GM12878 (cell line): Measurements from ENCODE around the gene MATN3. TPM values are rescaled to one million over a fixed set of nuclear protein-coding genes. Genes with fewer than 3 reads are reported as not detected.

Experiments
- ATAC-seq: fragments of 200-7000 bp; cut with Tn5 transposase; 3 replicates; pipeline ENCODE4 v1.9.1; 2020; ENCODE audit warnings: mild to moderate bottlenecking, moderate library complexity
- Bru-seq: library from RNA; stranded (reverse); fragments of 400-500 nt; gene quantifications from one replicate; lab custom pipeline; 2021; lab: Mats Ljungman, UMichigan
- BruChase-seq, 2 experiments: library from RNA; stranded (reverse); fragments of 400-500 nt; gene quantifications; one replicate each; lab custom pipeline; 2021; lab: Mats Ljungman, UMichigan
- BruUV-seq: library from RNA; stranded (reverse); fragments of 400-500 nt; replicated peaks from 2 replicates; lab custom pipeline; 2021; lab: Mats Ljungman, UMichigan
- CTCF ChIA-PET: fragments of 300-600 bp; sonication (Branson Sonifier 250); formaldehyde crosslinking; extraction: SDS; loops from one replicate; lab custom pipeline; 2021; ENCODE audit warnings: inconsistent platforms; lab: Yijun Ruan, JAX
- POLR2A ChIA-PET: fragments of 350-600 bp; formaldehyde crosslinking; extraction: SDS; loops from one replicate; lab custom pipeline; 2021; ENCODE audit warnings: inconsistent platforms; lab: Charles Lee
- RAD21 ChIA-PET: fragments of 300-600 bp; sonication (Branson Sonifier 250); formaldehyde crosslinking; loops from one replicate; lab custom pipeline; 2023; ENCODE audit warnings: antibody characterized with exemption; ENCODE audit not compliant: unreplicated experiment; lab: Charles Lee
- SMC1A ChIA-PET: fragments of 300-600 bp; sonication (Branson Sonifier 250); formaldehyde crosslinking; loops from one replicate; lab custom pipeline; 2023; ENCODE audit not compliant: unreplicated experiment, uncharacterized antibody; lab: Charles Lee
- DNase-seq: peaks from one replicate; pipeline ENCODE4 v3.0.0-alpha.2; 2011; ENCODE audit warnings: low read depth, low spot score
- FAIRE-seq: peaks from 3 replicates; lab custom pipeline; 2011; peaks lifted over from hg19 to GRCh38; lab: Jason Lieb, UNC
- H2AFZ ChIP-seq: 2 replicates; pipeline ENCODE4 v1.6.0; 2011; ENCODE audit warnings: low read depth, low read length, control low read depth; ENCODE audit not compliant: control insufficient read depth
- H3K27ac ChIP-seq: 2 replicates; pipeline ENCODE4 v1.5.1; 2011; ENCODE audit warnings: control low read depth; ENCODE audit not compliant: control insufficient read depth, insufficient read depth
- H3K27me3 ChIP-seq, 2 experiments: replicated peaks in 1 of 2; 2 replicates each; pipeline versions ENCODE4 v1.6.0 to v1.6.1; 2011; ENCODE audit warnings: low read length in 1 of 2; ENCODE audit not compliant: control insufficient read depth in 2 of 2, insufficient read depth in 2 of 2
- H3K36me3 ChIP-seq, 2 experiments: 2 replicates each; pipeline ENCODE4 v1.5.1; 2011; ENCODE audit warnings: low read length in 1 of 2; ENCODE audit not compliant: control insufficient read depth in 2 of 2, insufficient read depth in 2 of 2
- H3K4me1 ChIP-seq: 2 replicates; pipeline ENCODE4 v1.6.1; 2011; ENCODE audit warnings: mild to moderate bottlenecking, low read length, moderate library complexity, mixed read lengths; ENCODE audit not compliant: control insufficient read depth, insufficient read depth
- H3K4me2 ChIP-seq: 2 replicates; pipeline ENCODE4 v1.6.0; 2011; ENCODE audit warnings: control low read depth; ENCODE audit not compliant: control insufficient read depth, insufficient read depth
- H3K4me3 ChIP-seq: fragments of 200-600 bp; sonication (generic); 2 replicates; pipeline ENCODE4 v1.5.1; 2016
- H3K79me2 ChIP-seq: 2 replicates; pipeline ENCODE4 v1.6.0; 2011; ENCODE audit warnings: low read length; ENCODE audit not compliant: control insufficient read depth, insufficient read depth
- H3K9ac ChIP-seq: 2 replicates; pipeline ENCODE4 v1.8.0; 2011; ENCODE audit warnings: low read length, control low read depth, mixed read lengths; ENCODE audit not compliant: control insufficient read depth, insufficient read depth
- H3K9me3 ChIP-seq: replicated peaks from 3 replicates; pipeline ENCODE4 v1.5.1; 2011; ENCODE audit warnings: mild to moderate bottlenecking, low read length; ENCODE audit not compliant: control insufficient read depth, insufficient read depth
- H4K20me1 ChIP-seq: 2 replicates; pipeline ENCODE4 v1.6.0; 2011; ENCODE audit not compliant: control insufficient read depth, insufficient read depth
- SPI1 ChIP-seq: IDR thresholded peaks from 2 replicates; pipeline ENCODE4 v1.6.1; 2011; ENCODE audit warnings: low read depth, mild to moderate bottlenecking, low read length, moderate library complexity, borderline replicate concordance; ENCODE audit not compliant: insufficient read depth
- SUZ12 ChIP-seq: fragments of 200-600 bp; sonication (generic); IDR thresholded peaks from one replicate; pipeline ENCODE4 v1.6.1; 2018; ENCODE audit warnings: antibody characterized with exemption, mild to moderate bottlenecking; ENCODE audit not compliant: unreplicated experiment
- WGBS: methylation state at CpG from one replicate; pipeline ENCODE4 v1.1.6; 2016; ENCODE audit warnings: low lambda C conversion rate; ENCODE audit not compliant: insufficient replicate concordance, insufficient coverage; ENCODE audit errors: missing lambda C conversion rate; 5-methylcytosine and 5-hydroxymethylcytosine counted together
- in situ Hi-C: fragments of 300-500 bp; cut with MboI; formaldehyde crosslinking; loops from 9 replicates; pipeline ENCODE4 v1.14.3; 2018; ENCODE audit warnings: mixed read lengths
- intact Hi-C: fragments of 100-400 bp; cut with micrococcal nuclease; formaldehyde crosslinking; loops from one replicate; pipeline ENCODE4 v1.14.2; 2022; ENCODE audit not compliant: unreplicated experiment
- long read RNA-seq, 2 experiments: library from polyadenylated mRNA; unstranded; transcript quantifications; one replicate each; pipeline ENCODE4 v2.0.0, GENCODE V29; 2019 to 2020
- polyA minus RNA-seq, 3 experiments: library from RNA; depleted of rRNA, polyadenylated mRNA; stranded (reverse); fragments of >200 nt; gene quantifications; 2 replicates each; pipeline ENCODE4 v1.2.3, GENCODE V29; 2011
- polyA plus RNA-seq, 11 experiments: library from polyadenylated mRNA; depleted of rRNA in 4 of 11; unstranded in 6 of 11; stranded (reverse) in 5 of 11; fragments of >200 nt; fragmentation: Nextera tagmentation in 4 of 11; fragmentation: Illumina TruSeq in 1 of 11; extraction: Ambion mirVana in 4 of 11; extraction: Trizol in 1 of 11; gene quantifications; 1 replicate in 1 of 11; 2 replicates in 10 of 11; pipeline versions ENCODE4 v1.2.1 to v1.2.3, GENCODE V29; 2011 to 2016; ENCODE audit warnings: inconsistent platforms in 2 of 11, missing spikeins in 2 of 11, low read depth in 1 of 11
- total RNA-seq, 4 experiments: library from RNA; depleted of rRNA in 3 of 4; stranded (reverse); fragments of >200 nt in 3 of 4; fragmentation: Illumina TruSeq in 1 of 4; extraction: Trizol in 1 of 4; gene quantifications; 2 replicates each; pipeline versions ENCODE4 v1.2.1 to v1.2.3, GENCODE V29; 2013 to 2021
- TF ChIP-seq, protein P1 (sequence below): IDR thresholded peaks from 2 replicates; pipeline ENCODE4 v1.6.1; 2012; ENCODE audit warnings: low read length, inconsistent platforms
- TF ChIP-seq, protein P2 (sequence below): IDR thresholded peaks from 2 replicates; pipeline ENCODE4 v1.6.1; 2012; ENCODE audit warnings: improper control_type of control experiment, low read depth, low read length; ENCODE audit not compliant: insufficient replicate concordance

MATN3 gene, protein sequence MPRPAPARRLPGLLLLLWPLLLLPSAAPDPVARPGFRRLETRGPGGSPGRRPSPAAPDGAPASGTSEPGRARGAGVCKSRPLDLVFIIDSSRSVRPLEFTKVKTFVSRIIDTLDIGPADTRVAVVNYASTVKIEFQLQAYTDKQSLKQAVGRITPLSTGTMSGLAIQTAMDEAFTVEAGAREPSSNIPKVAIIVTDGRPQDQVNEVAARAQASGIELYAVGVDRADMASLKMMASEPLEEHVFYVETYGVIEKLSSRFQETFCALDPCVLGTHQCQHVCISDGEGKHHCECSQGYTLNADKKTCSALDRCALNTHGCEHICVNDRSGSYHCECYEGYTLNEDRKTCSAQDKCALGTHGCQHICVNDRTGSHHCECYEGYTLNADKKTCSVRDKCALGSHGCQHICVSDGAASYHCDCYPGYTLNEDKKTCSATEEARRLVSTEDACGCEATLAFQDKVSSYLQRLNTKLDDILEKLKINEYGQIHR
- not detected in 2 replicates for total RNA-seq (2013; cell fraction: nucleolus; rRNA removed)
- total RNA-seq (2014; rRNA removed), result not detected in 2 replicates
- not detected in 2 replicates for total RNA-seq (2014; rRNA removed; fragmentation: Illumina TruSeq; extraction: Trizol)
- not detected in 2 replicates for total RNA-seq (2021)
- not detected for polyA plus RNA-seq (2011; ENCODE audit: low read depth)
- not detected in 2 replicates for polyA plus RNA-seq (2011; rRNA removed)
- polyA plus RNA-seq (2011; cell fraction: cytosol; rRNA removed), result not detected in 2 replicates
- not detected in 2 replicates for polyA plus RNA-seq (2011; cell fraction: nucleus; rRNA removed)
- not detected in 2 replicates for polyA plus RNA-seq (2012)
- polyA plus RNA-seq (2014; fragmentation: Illumina TruSeq; extraction: Trizol), result not detected in 2 replicates
- polyA plus RNA-seq (2014; fragmentation: Nextera tagmentation; extraction: Ambion mirVana), result not detected
- not detected in 2 replicates for polyA plus RNA-seq (2014; rRNA removed)
- polyA plus RNA-seq (2016; fragmentation: Nextera tagmentation; extraction: Ambion mirVana), result under 1 TPM in 1 of 2 experiments, not detected in 1; 0.09 TPM
- not detected in 2 replicates for polyA minus RNA-seq (2011; rRNA and poly(A)+ RNA removed)
- not detected in 2 replicates for polyA minus RNA-seq (2011; cell fraction: cytosol; rRNA and poly(A)+ RNA removed)
- polyA minus RNA-seq (2011; cell fraction: nucleus; rRNA and poly(A)+ RNA removed), result not detected in 2 replicates
- percentile 12 among the genes with signal in this experiment for Bru-seq, nascent RNA
- BruChase-seq, experiment 1, labeled RNA remaining after a 6-hour chase, result percentile 20 among the genes with signal in this experiment
- BruChase-seq, experiment 2, labeled RNA remaining after a 2-hour chase, result percentile 29 among the genes with signal in this experiment
- long read RNA-seq, experiment 1, result 0 reads
- long read RNA-seq, experiment 2, result 0 reads

DNA sequence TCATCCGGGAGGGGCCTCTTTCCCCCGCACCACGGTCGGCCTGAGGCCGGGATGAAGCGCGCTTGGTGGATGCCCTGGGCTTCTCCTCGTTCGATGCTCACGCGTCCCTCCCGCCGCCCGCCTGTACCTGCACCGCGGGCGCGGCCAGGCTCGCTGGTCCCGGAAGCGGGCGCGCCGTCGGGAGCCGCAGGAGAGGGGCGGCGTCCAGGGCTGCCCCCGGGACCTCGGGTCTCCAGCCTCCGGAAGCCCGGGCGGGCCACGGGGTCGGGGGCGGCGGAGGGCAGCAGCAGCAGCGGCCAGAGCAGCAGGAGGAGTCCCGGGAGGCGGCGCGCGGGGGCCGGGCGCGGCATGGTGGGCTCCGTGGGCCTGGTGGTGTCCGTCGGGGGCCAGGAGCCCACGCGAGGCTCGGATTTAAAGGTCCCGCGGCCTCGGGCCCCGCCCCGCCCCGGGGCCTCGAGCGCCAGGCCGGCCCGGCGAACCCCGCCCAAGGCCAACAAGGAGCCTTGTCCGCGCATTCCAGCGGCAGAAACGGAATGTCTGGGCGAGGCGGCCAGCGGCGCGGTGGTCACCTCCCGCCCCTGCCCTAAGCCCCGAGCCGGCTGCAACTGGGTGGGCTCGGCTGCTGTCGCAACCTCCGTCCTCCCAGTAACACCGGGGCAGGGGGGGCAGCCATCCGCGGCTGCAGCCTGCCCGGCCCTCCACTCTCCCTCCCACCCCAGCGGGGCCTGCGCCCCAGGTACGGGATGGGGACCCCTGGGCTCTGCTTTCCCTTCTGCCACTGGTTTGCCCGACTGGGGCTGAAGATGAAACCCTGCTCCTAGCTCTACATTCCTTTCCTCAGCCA is at the start of gene MATN3:
Gene MATN3 (minus strand): TSS at position 387 of the 844 bp plus-strand sequence. CDS start 37 bp downstream, at position 350.
- Histone ChIP-seq H3K27me3 (peaks cover 5 to 16% of the 10 kb centered on the region in 2 experiments), H3K4me3 (peak within 1 kb of the TSS; percentile 68), H4K20me1 (no peaks in the 10 kb centered on the region), H3K36me3 (no peaks in the 10 kb centered on the region), H3K9me3 (no peaks in the 10 kb centered on the region; the same call in 2 of the 3 replicates), H3K9ac (no peak within 1 kb of the TSS), H3K27ac (no peak within 1 kb of the TSS), H2AFZ (peak within 1 kb of the TSS; percentile 51), H3K79me2 (no peaks in the 10 kb centered on the region), H3K4me2 (peak within 1 kb of the TSS; percentile 74), H3K4me1 (no peaks in the 10 kb centered on the region)
- DNase-seq (no peak), ATAC-seq (peak; percentile 40), FAIRE-seq (no peak)
- ChIA-PET SMC1A (interaction anchor here (0.8 to 3.7 kb wide), 2 partner anchors 24 to 57 kb away, joined by 3 to 24 read pairs; no protein-coding TSS in a partner anchor), RAD21 (interaction anchor here (1.6 to 1.9 kb wide), 2 partner anchors 57 to 213 kb away, joined by 4 to 5 read pairs; partner anchors contain the start of gene SDC1), CTCF (interaction anchor here (1.4 to 1.9 kb wide), 2 partner anchors 24 to 66 kb away, joined by 3 to 6 read pairs; no protein-coding TSS in a partner anchor), POLR2A (interaction anchor here (0.6 kb wide), 1 partner anchor 127 kb away, joined by 3 read pairs; no protein-coding TSS in a partner anchor)
- no TSS peak for BruUV-seq
- intact Hi-C loops (no loop called here), in situ Hi-C loops (loop anchor here (10.0 kb wide), 1 partner anchor 82 kb away; no protein-coding TSS in a partner anchor)
- TF ChIP-seq SPI1 (no peak), SUZ12 (peak; percentile 52)
- TF ChIP-seq, protein P1, sequence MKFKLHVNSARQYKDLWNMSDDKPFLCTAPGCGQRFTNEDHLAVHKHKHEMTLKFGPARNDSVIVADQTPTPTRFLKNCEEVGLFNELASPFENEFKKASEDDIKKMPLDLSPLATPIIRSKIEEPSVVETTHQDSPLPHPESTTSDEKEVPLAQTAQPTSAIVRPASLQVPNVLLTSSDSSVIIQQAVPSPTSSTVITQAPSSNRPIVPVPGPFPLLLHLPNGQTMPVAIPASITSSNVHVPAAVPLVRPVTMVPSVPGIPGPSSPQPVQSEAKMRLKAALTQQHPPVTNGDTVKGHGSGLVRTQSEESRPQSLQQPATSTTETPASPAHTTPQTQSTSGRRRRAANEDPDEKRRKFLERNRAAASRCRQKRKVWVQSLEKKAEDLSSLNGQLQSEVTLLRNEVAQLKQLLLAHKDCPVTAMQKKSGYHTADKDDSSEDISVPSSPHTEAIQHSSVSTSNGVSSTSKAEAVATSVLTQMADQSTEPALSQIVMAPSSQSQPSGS, result no peak
- TF ChIP-seq, protein P2, sequence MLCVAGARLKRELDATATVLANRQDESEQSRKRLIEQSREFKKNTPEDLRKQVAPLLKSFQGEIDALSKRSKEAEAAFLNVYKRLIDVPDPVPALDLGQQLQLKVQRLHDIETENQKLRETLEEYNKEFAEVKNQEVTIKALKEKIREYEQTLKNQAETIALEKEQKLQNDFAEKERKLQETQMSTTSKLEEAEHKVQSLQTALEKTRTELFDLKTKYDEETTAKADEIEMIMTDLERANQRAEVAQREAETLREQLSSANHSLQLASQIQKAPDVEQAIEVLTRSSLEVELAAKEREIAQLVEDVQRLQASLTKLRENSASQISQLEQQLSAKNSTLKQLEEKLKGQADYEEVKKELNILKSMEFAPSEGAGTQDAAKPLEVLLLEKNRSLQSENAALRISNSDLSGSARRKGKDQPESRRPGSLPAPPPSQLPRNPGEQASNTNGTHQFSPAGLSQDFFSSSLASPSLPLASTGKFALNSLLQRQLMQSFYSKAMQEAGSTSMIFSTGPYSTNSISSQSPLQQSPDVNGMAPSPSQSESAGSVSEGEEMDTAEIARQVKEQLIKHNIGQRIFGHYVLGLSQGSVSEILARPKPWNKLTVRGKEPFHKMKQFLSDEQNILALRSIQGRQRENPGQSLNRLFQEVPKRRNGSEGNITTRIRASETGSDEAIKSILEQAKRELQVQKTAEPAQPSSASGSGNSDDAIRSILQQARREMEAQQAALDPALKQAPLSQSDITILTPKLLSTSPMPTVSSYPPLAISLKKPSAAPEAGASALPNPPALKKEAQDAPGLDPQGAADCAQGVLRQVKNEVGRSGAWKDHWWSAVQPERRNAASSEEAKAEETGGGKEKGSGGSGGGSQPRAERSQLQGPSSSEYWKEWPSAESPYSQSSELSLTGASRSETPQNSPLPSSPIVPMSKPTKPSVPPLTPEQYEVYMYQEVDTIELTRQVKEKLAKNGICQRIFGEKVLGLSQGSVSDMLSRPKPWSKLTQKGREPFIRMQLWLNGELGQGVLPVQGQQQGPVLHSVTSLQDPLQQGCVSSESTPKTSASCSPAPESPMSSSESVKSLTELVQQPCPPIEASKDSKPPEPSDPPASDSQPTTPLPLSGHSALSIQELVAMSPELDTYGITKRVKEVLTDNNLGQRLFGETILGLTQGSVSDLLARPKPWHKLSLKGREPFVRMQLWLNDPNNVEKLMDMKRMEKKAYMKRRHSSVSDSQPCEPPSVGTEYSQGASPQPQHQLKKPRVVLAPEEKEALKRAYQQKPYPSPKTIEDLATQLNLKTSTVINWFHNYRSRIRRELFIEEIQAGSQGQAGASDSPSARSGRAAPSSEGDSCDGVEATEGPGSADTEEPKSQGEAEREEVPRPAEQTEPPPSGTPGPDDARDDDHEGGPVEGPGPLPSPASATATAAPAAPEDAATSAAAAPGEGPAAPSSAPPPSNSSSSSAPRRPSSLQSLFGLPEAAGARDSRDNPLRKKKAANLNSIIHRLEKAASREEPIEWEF, result no peak
- 5% methylated on average over 39 of the region's 87 CpGs for WGBS
